ENCODE results near the gene SLC10A1. TPM values are rescaled to one million over a fixed set of nuclear protein-coding genes. Genes with fewer than 3 reads are reported as not detected.

The SLC10A1 gene
- total and polyA plus RNA-seq, 2 experiments from 2014 or later, result 0.10 TPM; not detected in 1

GRCh38 chr14:69768873-69769272 lies 28.2 kb downstream of the SLC10A1 start:
- Histone ChIP-seq H3K36me3 (ENCODE audit: insufficient read depth) (peaks cover 60% of the 10 kb centered on the region), H2AFZ (no peak overlapping the region), H3K4me1 (ENCODE audit: insufficient read depth) (peaks cover 14% of the 10 kb centered on the region), H4K20me1 (replicated peaks; ENCODE audit: insufficient read depth) (peaks cover 48% of the 10 kb centered on the region), H3K79me2 (replicated peaks; ENCODE audit: insufficient read depth) (peaks cover 51% of the 10 kb centered on the region), H3K9me2 (ENCODE audit: insufficient read depth) (no peaks in the 10 kb centered on the region), H3K4me3 (peak overlapping the region; percentile 96), H3K27me3 (ENCODE audit: insufficient read depth) (no peaks in the 10 kb centered on the region), H3F3A (replicated peaks; ENCODE audit: low read depth) (peaks cover 7% of the 10 kb centered on the region), H3K4me2 (peak overlapping the region; percentile 95; the same call in 1 of the 2 replicates), H3K27ac (ENCODE audit: low read depth) (no peak overlapping the region; the same call in 1 of the 2 replicates)
- peak overlapping the region; percentile 99 for H3K4me3 Mint-ChIP-seq
- H3K27ac Mint-ChIP-seq, result peak overlapping the region; percentile 100; the same call in 1 of the 2 replicates
- peaks cover 24% of the 10 kb centered on the region for H3K27me3 Mint-ChIP-seq (ENCODE audit: insufficient read depth, low read depth, poor library complexity)
- peaks cover 21% of the 10 kb centered on the region for H3K4me1 Mint-ChIP-seq
- H3K9me3 Mint-ChIP-seq, result peaks cover 4% of the 10 kb centered on the region; the same call in 1 of the 3 replicates
- DNase-seq (ENCODE audit: low spot score) (no peak), ATAC-seq (no peak)
- peaks cover 70% of the 10 kb centered on the region for H3K36me3 Mint-ChIP-seq (ENCODE audit: low read depth)
- TF ChIP-seq ZNF114 (CRISPR knock-in tag; IDR thresholded peaks at IDR 0.05), result no peak
- no peak for TF ChIP-seq POLR2AphosphoS5 (IDR thresholded peaks at IDR 0.05; ENCODE audit: low read depth)
- TF ChIP-seq EZH2 (IDR thresholded peaks at IDR 0.05; ENCODE audit: low read depth, unreplicated experiment), result no peak
- TF ChIP-seq ZNF331 (CRISPR knock-in tag; IDR thresholded peaks at IDR 0.05; ENCODE audit: low read depth), result no peak
- no peak for TF ChIP-seq REST (IDR thresholded peaks at IDR 0.05; ENCODE audit: unreplicated experiment)
- no peak for TF ChIP-seq JUNB (IDR thresholded peaks at IDR 0.05; ENCODE audit: unreplicated experiment)
- no peak for TF ChIP-seq ZNF462 (CRISPR knock-in tag; IDR thresholded peaks at IDR 0.05)
- TF ChIP-seq NANOG (IDR thresholded peaks at IDR 0.05; ENCODE audit: borderline replicate concordance), result no peak
- TF ChIP-seq CTCF (conservative IDR thresholded peaks at IDR 0.05; ENCODE audit: low read depth in 2 of 2), result no peak
- no peak for TF ChIP-seq CREB1 (CRISPR knock-in tag; IDR thresholded peaks at IDR 0.05; ENCODE audit: low read depth)
- TF ChIP-seq EZH2phosphoT487 (IDR thresholded peaks at IDR 0.05; ENCODE audit: unreplicated experiment), result no peak
- no peak for TF ChIP-seq STAT1 (IDR thresholded peaks at IDR 0.05; ENCODE audit: unreplicated experiment)
- TF ChIP-seq ETS1 (IDR thresholded peaks at IDR 0.05), result no peak

Data from GM23338 (cell line).